ENCODE results near the gene CTAGE15. TPM values are rescaled to one million over a fixed set of nuclear protein-coding genes. Genes with fewer than 3 reads are reported as not detected.
"Not testable (repeated sequence)": the region's sequence is repeated elsewhere in the genome, so short reads cannot be mapped to it uniquely, and the experiment has no call there.

The CTAGE15 gene, protein sequence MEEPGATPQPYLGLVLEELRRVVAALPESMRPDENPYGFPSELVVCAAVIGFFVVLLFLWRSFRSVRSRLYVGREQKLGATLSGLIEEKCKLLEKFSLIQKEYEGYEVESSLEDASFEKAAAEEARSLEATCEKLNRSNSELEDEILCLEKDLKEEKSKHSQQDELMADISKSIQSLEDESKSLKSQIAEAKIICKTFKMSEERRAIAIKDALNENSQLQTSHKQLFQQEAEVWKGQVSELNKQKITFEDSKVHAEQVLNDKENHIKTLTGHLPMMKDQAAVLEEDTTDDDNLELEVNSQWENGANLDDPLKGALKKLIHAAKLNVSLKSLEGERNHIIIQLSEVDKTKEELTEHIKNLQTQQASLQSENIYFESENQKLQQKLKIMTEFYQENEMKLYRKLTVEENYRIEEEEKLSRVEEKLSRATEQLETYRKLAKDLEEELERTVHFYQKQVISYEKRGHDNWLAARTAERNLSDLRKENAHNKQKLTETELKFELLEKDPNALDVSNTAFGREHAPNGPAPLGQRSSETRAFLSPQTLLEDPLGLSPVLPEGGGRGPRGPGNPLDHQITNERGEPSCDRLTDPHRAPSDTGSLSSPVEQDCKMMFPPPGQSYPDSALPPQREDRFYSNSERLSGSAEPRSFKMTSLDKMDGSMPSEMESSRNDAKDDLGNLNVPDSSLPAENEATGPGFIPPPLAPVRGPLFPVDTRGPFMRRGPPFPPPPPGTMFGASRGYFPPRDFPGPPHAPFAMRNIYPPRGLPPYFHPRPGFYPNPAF
- total RNA-seq (under 1 TPM; 0.25 to 0.47 TPM), total RNA-seq (0 to 0.50 (median 0) reads per million in 172 experiments)
- polyA plus RNA-seq (2013, experiment 1 of 2): 0.56 TPM
- 0.86 TPM for polyA plus RNA-seq (2013, experiment 2 of 2)

DNA sequence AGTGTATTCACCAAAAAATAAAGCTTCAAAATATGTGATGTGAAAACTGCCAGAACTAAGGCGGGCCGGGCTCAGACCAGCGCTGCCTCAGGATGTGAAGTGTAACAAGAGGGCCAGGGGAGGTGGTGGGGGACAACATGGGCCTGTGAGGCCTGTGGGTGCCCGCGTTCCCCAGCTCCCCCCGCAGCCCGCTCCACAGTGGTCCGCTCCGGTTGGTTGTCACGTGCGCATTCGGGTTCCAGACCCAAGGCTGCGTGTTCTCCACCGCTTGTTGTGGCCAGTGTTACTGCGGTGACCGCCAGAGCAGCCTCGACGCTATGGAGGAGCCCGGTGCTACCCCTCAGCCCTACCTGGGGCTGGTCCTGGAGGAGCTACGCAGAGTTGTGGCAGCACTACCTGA lies at the start of gene CTAGE15:
Gene CTAGE15, plus strand, starts transcription at position 301 of the 400 bp plus-strand sequence. Its CDS starts 17 bp downstream, at position 318.
- H3K27ac ChIP-seq (ENCODE audit: low read depth in 1 of 2, low read length in 2 of 2); H3K27ac Mint-ChIP-seq; H3K9me3 ChIP-seq (ENCODE audit: control insufficient read depth in 1 of 2, insufficient read depth in 1 of 2, low read length in 2 of 2); DNase-seq; H3K36me3 Mint-ChIP-seq (ENCODE audit: low read depth); H3K36me3 ChIP-seq (ENCODE audit: insufficient read depth, low read length); H3K27me3 ChIP-seq (ENCODE audit: control insufficient read depth in 1 of 2, insufficient read depth in 2 of 2, low read length in 2 of 2); ATAC-seq (ENCODE audit: poor library complexity); H3K4me1 Mint-ChIP-seq (ENCODE audit: low read depth); H3K27me3 Mint-ChIP-seq; H3K9me3 Mint-ChIP-seq; H3K4me1 ChIP-seq (ENCODE audit: insufficient read depth, low read length); CTCF ChIA-PET; H3K4me3 Mint-ChIP-seq; H3K4me3 ChIP-seq (ENCODE audit: low read length); POLR2A ChIA-PET; intact Hi-C loops (cut with DNase I, micrococcal nuclease): not testable (repeated sequence)

GRCh38 chr7:143522309-143522916 lies 49.2 kb upstream of the CTAGE15 start:
- H3K9me3 Mint-ChIP-seq; intact Hi-C loops (cut with DNase I, micrococcal nuclease); H3K27ac Mint-ChIP-seq; H3K27ac ChIP-seq (ENCODE audit: low read depth in 1 of 2, low read length in 2 of 2); CTCF ChIA-PET; H3K4me3 ChIP-seq (ENCODE audit: low read length); H3K4me1 Mint-ChIP-seq (ENCODE audit: low read depth); H3K27me3 Mint-ChIP-seq; H3K36me3 ChIP-seq (ENCODE audit: insufficient read depth, low read length); H3K4me1 ChIP-seq (ENCODE audit: insufficient read depth, low read length); ATAC-seq (ENCODE audit: poor library complexity); H3K27me3 ChIP-seq (ENCODE audit: control insufficient read depth in 1 of 2, insufficient read depth in 2 of 2, low read length in 2 of 2); POLR2A ChIA-PET; DNase-seq; H3K9me3 ChIP-seq (ENCODE audit: control insufficient read depth in 1 of 2, insufficient read depth in 1 of 2, low read length in 2 of 2); H3K4me3 Mint-ChIP-seq: not testable (repeated sequence)
- H3K36me3 Mint-ChIP-seq (ENCODE audit: low read depth): peaks cover 26% of the 10 kb centered on the region

GRCh38 chr7:143531169-143531926 lies 40.3 kb upstream of the CTAGE15 start:
- POLR2A ChIA-PET; H3K27me3 ChIP-seq (ENCODE audit: control insufficient read depth in 1 of 2, insufficient read depth in 2 of 2, low read length in 2 of 2); H3K27me3 Mint-ChIP-seq; H3K4me3 Mint-ChIP-seq; H3K4me1 Mint-ChIP-seq (ENCODE audit: low read depth); H3K9me3 Mint-ChIP-seq; H3K36me3 ChIP-seq (ENCODE audit: insufficient read depth, low read length); H3K9me3 ChIP-seq (ENCODE audit: control insufficient read depth in 1 of 2, insufficient read depth in 1 of 2, low read length in 2 of 2); H3K4me3 ChIP-seq (ENCODE audit: low read length); H3K36me3 Mint-ChIP-seq (ENCODE audit: low read depth); H3K4me1 ChIP-seq (ENCODE audit: insufficient read depth, low read length); H3K27ac Mint-ChIP-seq; H3K27ac ChIP-seq (ENCODE audit: low read depth in 1 of 2, low read length in 2 of 2); intact Hi-C loops (cut with DNase I, micrococcal nuclease); ATAC-seq (ENCODE audit: poor library complexity); DNase-seq; CTCF ChIA-PET: not testable (repeated sequence)

DNA sequence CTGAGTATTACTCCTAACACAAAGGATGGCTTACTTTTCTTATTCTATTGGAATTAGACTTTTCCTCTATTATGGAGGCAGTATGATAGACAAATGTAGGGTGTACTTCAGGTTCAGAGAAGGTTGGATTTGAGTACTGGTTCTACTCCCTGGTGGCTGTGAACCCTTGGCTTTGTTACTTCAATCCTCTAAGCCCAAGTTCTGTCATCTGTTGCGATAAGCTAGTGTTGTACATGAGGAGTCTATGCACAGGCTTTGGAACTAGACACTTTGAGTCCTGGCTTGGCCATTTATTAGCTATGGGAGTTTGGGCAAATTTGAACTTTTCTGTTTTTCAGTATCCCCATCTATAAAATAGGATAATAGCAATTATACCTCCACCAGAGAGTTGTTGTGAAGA lies 39.7 kb upstream of the CTAGE15 start:
- H3K36me3 Mint-ChIP-seq (ENCODE audit: low read depth); CTCF ChIA-PET; DNase-seq; intact Hi-C loops (cut with DNase I, micrococcal nuclease); H3K9me3 ChIP-seq (ENCODE audit: control insufficient read depth in 1 of 2, insufficient read depth in 1 of 2, low read length in 2 of 2); H3K4me3 ChIP-seq (ENCODE audit: low read length); ATAC-seq (ENCODE audit: poor library complexity); H3K4me3 Mint-ChIP-seq; POLR2A ChIA-PET; H3K27ac ChIP-seq (ENCODE audit: low read depth in 1 of 2, low read length in 2 of 2); H3K9me3 Mint-ChIP-seq; H3K27me3 Mint-ChIP-seq; H3K27ac Mint-ChIP-seq; H3K4me1 Mint-ChIP-seq (ENCODE audit: low read depth); H3K36me3 ChIP-seq (ENCODE audit: insufficient read depth, low read length); H3K27me3 ChIP-seq (ENCODE audit: control insufficient read depth in 1 of 2, insufficient read depth in 2 of 2, low read length in 2 of 2); H3K4me1 ChIP-seq (ENCODE audit: insufficient read depth, low read length): not testable (repeated sequence)

GRCh38 chr7:143533213-143533839 lies 38.3 kb upstream of the CTAGE15 start:
- DNase-seq; H3K27ac ChIP-seq (ENCODE audit: low read depth in 1 of 2, low read length in 2 of 2); H3K4me3 ChIP-seq (ENCODE audit: low read length); POLR2A ChIA-PET; CTCF ChIA-PET; H3K4me1 ChIP-seq (ENCODE audit: insufficient read depth, low read length); H3K27me3 ChIP-seq (ENCODE audit: control insufficient read depth in 1 of 2, insufficient read depth in 2 of 2, low read length in 2 of 2); H3K27me3 Mint-ChIP-seq; H3K36me3 ChIP-seq (ENCODE audit: insufficient read depth, low read length); H3K9me3 Mint-ChIP-seq; H3K4me3 Mint-ChIP-seq; ATAC-seq (ENCODE audit: poor library complexity); intact Hi-C loops (cut with DNase I, micrococcal nuclease); H3K36me3 Mint-ChIP-seq (ENCODE audit: low read depth); H3K9me3 ChIP-seq (ENCODE audit: control insufficient read depth in 1 of 2, insufficient read depth in 1 of 2, low read length in 2 of 2); H3K27ac Mint-ChIP-seq; H3K4me1 Mint-ChIP-seq (ENCODE audit: low read depth): not testable (repeated sequence)

DNA sequence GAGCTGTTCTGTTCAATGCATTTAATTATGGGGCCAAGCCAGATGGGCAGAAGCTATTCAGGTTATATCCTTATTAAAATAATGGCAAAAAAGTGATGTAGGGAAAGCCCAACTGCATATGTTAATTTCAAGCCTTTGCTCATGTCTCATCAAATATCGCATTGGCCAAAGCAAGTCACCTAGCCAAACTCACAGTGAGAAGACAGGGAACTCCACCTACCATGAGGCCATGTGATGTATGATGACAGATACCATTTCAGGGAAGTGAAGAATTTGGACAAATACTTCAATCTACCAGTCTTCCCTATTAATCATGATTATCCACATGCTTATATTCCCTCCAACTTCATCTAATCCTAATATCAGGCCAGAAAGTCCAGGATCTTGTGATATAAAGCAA lies 35.2 kb upstream of the CTAGE15 start:
- H3K27me3 Mint-ChIP-seq; H3K4me1 Mint-ChIP-seq (ENCODE audit: low read depth); CTCF ChIA-PET; intact Hi-C loops (cut with DNase I, micrococcal nuclease); H3K27ac Mint-ChIP-seq; H3K36me3 Mint-ChIP-seq (ENCODE audit: low read depth); H3K9me3 Mint-ChIP-seq; DNase-seq; ATAC-seq (ENCODE audit: poor library complexity); H3K9me3 ChIP-seq (ENCODE audit: control insufficient read depth in 1 of 2, insufficient read depth in 1 of 2, low read length in 2 of 2); H3K36me3 ChIP-seq (ENCODE audit: insufficient read depth, low read length); H3K27me3 ChIP-seq (ENCODE audit: control insufficient read depth in 1 of 2, insufficient read depth in 2 of 2, low read length in 2 of 2); H3K4me1 ChIP-seq (ENCODE audit: insufficient read depth, low read length); POLR2A ChIA-PET; H3K27ac ChIP-seq (ENCODE audit: low read depth in 1 of 2, low read length in 2 of 2); H3K4me3 ChIP-seq (ENCODE audit: low read length); H3K4me3 Mint-ChIP-seq: not testable (repeated sequence)
